Measurements from ENCODE around the gene MEGF10. TPM values are rescaled to one million over a fixed set of nuclear protein-coding genes. Genes with fewer than 3 reads are reported as not detected.

The MEGF10 gene
- total RNA-seq, 1 experiment from 2014 or later, result 0.03 TPM

GRCh38 chr5:127421471-127421870 lies 130.9 kb downstream of the MEGF10 start:
- Histone ChIP-seq H3K27ac (no peak overlapping the region), H3K36me3 (no peaks in the 10 kb centered on the region), H3K27me3 (replicated peaks) (peaks cover 2% of the 10 kb centered on the region; the same call in 1 of the 2 replicates), H3K4me3 (no peak overlapping the region), H3K4me1 (replicated peaks) (no peaks in the 10 kb centered on the region), H3K9me3 (replicated peaks) (no peaks in the 10 kb centered on the region)
- DNase-seq (ENCODE audit: low read depth in 1 of 2, low spot score in 2 of 2), result no peak

DNA sequence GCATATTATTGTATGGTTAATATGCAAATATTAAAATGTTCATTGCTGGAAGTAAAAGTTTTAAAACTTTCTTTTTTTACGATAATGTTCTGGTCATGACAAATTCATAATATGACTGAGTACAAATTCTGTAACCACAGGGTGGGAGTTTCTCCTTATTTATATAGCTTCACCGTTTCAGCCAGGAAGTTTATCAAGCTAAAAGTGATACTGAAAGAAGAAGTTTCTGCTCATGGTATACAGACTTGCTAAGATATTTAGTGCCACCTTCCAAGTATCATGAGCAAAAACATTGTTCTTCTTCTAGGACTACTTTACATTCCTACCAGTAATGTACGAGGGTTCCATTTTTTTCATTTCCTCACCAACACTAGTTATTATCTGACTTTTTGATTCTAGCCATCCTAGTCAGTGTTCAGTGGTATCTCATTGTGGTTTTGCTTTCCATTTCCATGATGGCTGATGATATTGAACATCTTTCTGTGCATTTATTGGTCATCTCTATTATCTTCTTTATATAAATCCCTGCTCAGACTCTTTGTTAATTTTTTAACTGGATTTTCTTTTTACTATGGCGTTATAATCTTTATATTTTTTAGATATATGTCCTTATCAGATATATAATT lies 132.7 kb downstream of the MEGF10 start:
- Histone ChIP-seq H3K9me3 (replicated peaks) (no peaks in the 10 kb centered on the region), H3K4me3 (no peak overlapping the region), H3K27me3 (replicated peaks) (peaks cover 2% of the 10 kb centered on the region; the same call in 1 of the 2 replicates), H3K36me3 (no peaks in the 10 kb centered on the region), H3K27ac (no peak overlapping the region), H3K4me1 (replicated peaks) (no peaks in the 10 kb centered on the region)
- no peak for DNase-seq (ENCODE audit: low read depth in 1 of 2, low spot score in 2 of 2)

DNA sequence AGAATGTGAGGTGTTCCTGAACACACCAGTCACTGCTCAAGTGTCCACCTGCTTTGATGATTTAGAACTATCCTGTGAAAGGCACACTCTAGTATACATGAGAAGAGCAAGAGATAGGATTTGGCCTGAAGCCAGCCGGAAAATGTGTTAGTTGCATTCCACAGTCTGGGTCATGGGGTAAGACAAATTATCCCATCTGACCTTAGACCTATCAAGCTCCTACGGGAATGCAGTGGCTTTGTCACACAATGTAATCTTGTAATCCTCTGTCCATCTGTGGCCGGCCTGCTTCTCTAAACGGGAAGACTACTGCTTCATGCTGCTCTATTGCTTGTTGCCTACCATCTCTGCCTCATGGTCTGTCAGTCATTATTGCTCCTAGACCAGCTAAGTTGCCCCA lies 134.4 kb downstream of the MEGF10 start:
- Histone ChIP-seq H3K27ac (no peak overlapping the region), H3K36me3 (no peaks in the 10 kb centered on the region), H3K4me1 (replicated peaks) (no peaks in the 10 kb centered on the region), H3K4me3 (no peak overlapping the region), H3K9me3 (replicated peaks) (no peaks in the 10 kb centered on the region), H3K27me3 (replicated peaks) (peaks cover 2% of the 10 kb centered on the region; the same call in 1 of the 2 replicates)
- DNase-seq (ENCODE audit: low read depth in 1 of 2, low spot score in 2 of 2), result no peak

DNA sequence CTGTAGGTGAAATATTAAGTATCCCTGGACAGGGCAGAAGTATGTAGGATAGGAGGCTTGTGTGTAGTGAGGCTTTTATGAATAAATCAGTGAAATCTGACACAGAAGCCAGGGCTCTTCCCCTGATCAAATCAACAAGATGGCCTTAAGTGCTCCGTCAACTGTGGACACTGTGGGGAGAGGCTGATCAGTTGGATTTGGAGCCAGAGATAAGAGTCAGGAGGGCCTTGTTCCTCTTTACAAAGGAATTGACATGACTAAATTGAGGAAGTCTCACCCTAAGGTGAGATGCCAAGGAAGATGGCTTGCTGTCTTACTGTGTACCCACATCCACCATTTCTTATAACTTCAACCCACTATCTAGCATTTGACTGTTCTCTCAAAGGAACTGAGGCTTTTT lies 135.3 kb downstream of the MEGF10 start:
- no peaks in the 10 kb centered on the region for H3K9me3 ChIP-seq (replicated peaks)
- no peaks in the 10 kb centered on the region for H3K4me1 ChIP-seq (replicated peaks)
- H3K27ac ChIP-seq, result no peak overlapping the region
- DNase-seq (ENCODE audit: low read depth in 1 of 2, low spot score in 2 of 2), result no peak
- no peak overlapping the region for H3K4me3 ChIP-seq
- no peaks in the 10 kb centered on the region for H3K36me3 ChIP-seq
- peaks cover 2% of the 10 kb centered on the region; the same call in 1 of the 2 replicates for H3K27me3 ChIP-seq (replicated peaks)

DNA sequence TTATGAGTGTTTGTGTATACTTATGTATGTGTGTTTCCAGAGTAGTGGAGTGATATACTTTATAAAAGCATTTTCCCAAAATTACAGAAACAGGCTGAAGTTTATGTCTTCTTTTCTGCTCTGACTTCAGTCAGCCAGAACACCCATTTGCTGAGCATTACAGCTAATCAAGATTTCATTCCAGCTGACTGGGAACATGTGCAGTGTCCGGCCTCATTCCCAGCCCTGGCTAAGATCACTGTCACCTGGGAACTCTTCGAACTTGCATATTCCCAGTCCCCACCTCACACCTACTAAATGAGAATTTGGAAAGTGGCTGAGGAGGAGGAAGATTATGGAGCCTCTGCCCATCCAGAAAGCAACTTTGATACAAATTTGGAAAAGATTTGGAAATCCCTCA lies 136.1 kb downstream of the MEGF10 start:
- DNase-seq (ENCODE audit: low read depth in 1 of 2, low spot score in 2 of 2), result no peak
- no peak overlapping the region for H3K4me3 ChIP-seq
- H3K9me3 ChIP-seq (replicated peaks), result no peaks in the 10 kb centered on the region
- peaks cover 2% of the 10 kb centered on the region; the same call in 1 of the 2 replicates for H3K27me3 ChIP-seq (replicated peaks)
- no peak overlapping the region for H3K27ac ChIP-seq
- no peaks in the 10 kb centered on the region for H3K4me1 ChIP-seq (replicated peaks)
- H3K36me3 ChIP-seq, result no peaks in the 10 kb centered on the region

GRCh38 chr5:127428276-127428675 lies 137.7 kb downstream of the MEGF10 start:
- no peaks in the 10 kb centered on the region for H3K9me3 ChIP-seq (replicated peaks)
- DNase-seq (ENCODE audit: low read depth in 1 of 2, low spot score in 2 of 2), result no peak
- peaks cover 5% of the 10 kb centered on the region; the same call in 1 of the 2 replicates for H3K27me3 ChIP-seq (replicated peaks)
- H3K4me1 ChIP-seq (replicated peaks), result no peaks in the 10 kb centered on the region
- H3K36me3 ChIP-seq, result no peaks in the 10 kb centered on the region
- no peak overlapping the region for H3K4me3 ChIP-seq
- no peak overlapping the region for H3K27ac ChIP-seq

DNA sequence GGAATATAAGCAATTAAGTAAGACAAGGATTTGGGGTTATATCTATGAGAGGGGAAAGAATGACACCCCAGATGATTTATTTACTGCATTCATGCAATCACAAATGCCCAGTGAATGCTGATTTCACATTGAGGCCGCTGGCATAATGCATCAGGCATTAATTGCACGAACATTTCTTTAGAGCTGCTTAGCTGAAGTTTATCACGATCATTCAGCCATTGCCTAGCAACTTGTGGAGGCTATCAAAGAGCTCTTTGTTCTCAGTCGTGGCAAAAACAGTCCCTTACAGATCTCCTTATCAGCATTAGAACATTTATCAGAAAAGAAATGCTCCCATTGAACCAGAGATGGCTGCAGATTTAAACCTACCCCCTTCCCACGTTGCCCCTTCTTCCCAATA lies 138.2 kb downstream of the MEGF10 start:
- no peaks in the 10 kb centered on the region for H3K9me3 ChIP-seq (replicated peaks)
- H3K36me3 ChIP-seq, result no peaks in the 10 kb centered on the region
- H3K27me3 ChIP-seq (replicated peaks), result peaks cover 4% of the 10 kb centered on the region; the same call in 1 of the 2 replicates
- DNase-seq (ENCODE audit: low read depth in 1 of 2, low spot score in 2 of 2), result no peak
- no peaks in the 10 kb centered on the region for H3K4me1 ChIP-seq (replicated peaks)
- no peak overlapping the region for H3K27ac ChIP-seq
- no peak overlapping the region for H3K4me3 ChIP-seq

DNA sequence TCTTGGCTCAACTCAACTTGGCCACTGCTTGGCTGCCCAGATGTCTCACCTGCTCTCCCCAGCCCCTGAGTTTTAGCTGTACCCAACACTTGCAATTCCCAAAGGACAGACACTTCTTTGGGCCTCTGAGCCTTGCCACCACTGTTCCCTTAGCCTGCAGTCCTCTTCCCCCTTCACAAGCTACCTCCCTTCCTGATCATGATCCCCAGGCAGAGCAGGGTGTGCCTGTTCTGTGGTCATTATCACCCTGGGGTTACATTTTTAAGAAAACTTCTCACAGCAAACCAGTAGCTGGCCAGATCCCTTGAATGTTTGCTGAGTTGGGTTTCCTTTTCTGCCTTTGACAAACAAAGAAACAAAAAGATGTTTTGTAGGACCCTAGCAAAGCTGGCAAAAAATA lies 139.3 kb downstream of the MEGF10 start:
- Histone ChIP-seq H3K27me3 (replicated peaks) (0 out of 2 replicates have a peak, but pooled peaks cover 4% of the 10 kb centered on the region), H3K27ac (no peak overlapping the region), H3K4me3 (no peak overlapping the region), H3K4me1 (replicated peaks) (no peaks in the 10 kb centered on the region), H3K9me3 (replicated peaks) (no peaks in the 10 kb centered on the region), H3K36me3 (no peaks in the 10 kb centered on the region)
- DNase-seq (ENCODE audit: low read depth in 1 of 2, low spot score in 2 of 2), result no peak

DNA sequence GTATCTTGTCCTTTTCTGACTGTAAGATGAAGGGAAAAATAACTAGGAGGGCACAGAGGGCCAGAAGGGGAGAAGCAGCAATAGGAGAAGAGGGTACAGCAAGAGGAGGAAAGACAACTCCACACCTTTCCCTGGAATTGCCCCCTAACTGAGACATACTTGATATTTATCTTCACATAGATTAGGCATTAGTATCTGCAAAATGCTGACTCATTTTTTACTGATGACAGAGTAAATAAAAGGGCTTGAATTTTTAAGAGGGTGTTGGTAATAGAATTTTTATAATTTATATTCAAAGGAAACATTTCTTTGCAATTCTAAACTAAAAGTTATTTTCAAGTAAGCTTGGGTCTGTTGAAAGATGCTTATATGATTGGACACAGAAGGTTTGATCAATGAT lies 140.0 kb downstream of the MEGF10 start:
- Histone ChIP-seq H3K36me3 (no peaks in the 10 kb centered on the region), H3K27ac (no peak overlapping the region), H3K4me3 (no peak overlapping the region), H3K27me3 (replicated peaks) (0 out of 2 replicates have a peak, but pooled peaks cover 4% of the 10 kb centered on the region), H3K4me1 (replicated peaks) (no peaks in the 10 kb centered on the region), H3K9me3 (replicated peaks) (no peaks in the 10 kb centered on the region)
- no peak for DNase-seq (ENCODE audit: low read depth in 1 of 2, low spot score in 2 of 2)

- Histone ChIP-seq H3K4me1 (replicated peaks) (no peaks in the 10 kb centered on the region), H3K36me3 (no peaks in the 10 kb centered on the region), H3K4me3 (no peak overlapping the region), H3K27me3 (replicated peaks) (0 out of 2 replicates have a peak, but pooled peaks cover 4% of the 10 kb centered on the region), H3K27ac (no peak overlapping the region), H3K9me3 (replicated peaks) (no peaks in the 10 kb centered on the region)
- DNase-seq (ENCODE audit: low read depth in 1 of 2, low spot score in 2 of 2), result no peak
Measured at GRCh38 chr5:127431977-127432585, 141.5 kb downstream of the MEGF10 start.

- H3K27ac ChIP-seq, result no peak overlapping the region
- H3K4me1 ChIP-seq (replicated peaks), result no peaks in the 10 kb centered on the region
- 0 out of 2 replicates have a peak, but pooled peaks cover 4% of the 10 kb centered on the region for H3K27me3 ChIP-seq (replicated peaks)
- no peaks in the 10 kb centered on the region for H3K9me3 ChIP-seq (replicated peaks)
- DNase-seq (ENCODE audit: low read depth in 1 of 2, low spot score in 2 of 2), result no peak
- H3K36me3 ChIP-seq, result no peaks in the 10 kb centered on the region
- no peak overlapping the region for H3K4me3 ChIP-seq
Measured at GRCh38 chr5:127433526-127433925, 142.9 kb downstream of the MEGF10 start.

- Histone ChIP-seq H3K27ac (no peak overlapping the region), H3K4me1 (replicated peaks) (no peaks in the 10 kb centered on the region), H3K9me3 (replicated peaks) (no peaks in the 10 kb centered on the region), H3K27me3 (replicated peaks) (0 out of 2 replicates have a peak, but pooled peaks cover 4% of the 10 kb centered on the region), H3K4me3 (no peak overlapping the region), H3K36me3 (no peaks in the 10 kb centered on the region)
- DNase-seq (ENCODE audit: low read depth in 1 of 2, low spot score in 2 of 2), result no peak
Measured at GRCh38 chr5:127434588-127434987, 144.0 kb downstream of the MEGF10 start.

GRCh38 chr5:127435821-127436220 lies 145.2 kb downstream of the MEGF10 start:
- 0 out of 2 replicates have a peak, but pooled peaks cover 4% of the 10 kb centered on the region for H3K27me3 ChIP-seq (replicated peaks)
- H3K27ac ChIP-seq, result no peak overlapping the region
- no peaks in the 10 kb centered on the region for H3K4me1 ChIP-seq (replicated peaks)
- H3K4me3 ChIP-seq, result no peak overlapping the region
- no peak for DNase-seq (ENCODE audit: low read depth in 1 of 2, low spot score in 2 of 2)
- H3K36me3 ChIP-seq, result no peaks in the 10 kb centered on the region
- no peaks in the 10 kb centered on the region for H3K9me3 ChIP-seq (replicated peaks)

DNA sequence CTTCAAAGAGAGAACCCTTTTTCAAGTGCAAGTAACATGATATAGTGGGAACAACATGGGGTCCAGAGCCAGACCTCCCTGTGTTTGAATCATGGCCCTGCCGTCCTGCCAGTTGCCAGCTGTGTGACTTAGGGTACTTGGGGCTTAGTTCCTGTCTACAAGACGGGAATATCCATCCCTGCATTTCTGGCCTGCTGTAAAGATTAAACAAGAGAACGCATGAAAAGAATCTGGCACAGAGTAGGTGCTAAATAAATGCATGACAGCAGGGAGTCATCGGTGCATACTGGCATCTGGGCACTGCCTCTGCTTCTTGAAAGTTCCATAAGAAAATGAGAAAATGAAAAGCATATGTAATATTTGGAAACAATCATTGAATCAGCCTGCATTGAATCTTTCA lies 149.0 kb downstream of the MEGF10 start:
- Histone ChIP-seq H3K36me3 (no peaks in the 10 kb centered on the region), H3K27me3 (replicated peaks) (peaks cover 6% of the 10 kb centered on the region; the same call in 1 of the 2 replicates), H3K4me1 (replicated peaks) (no peaks in the 10 kb centered on the region), H3K27ac (no peak overlapping the region), H3K9me3 (replicated peaks) (no peaks in the 10 kb centered on the region), H3K4me3 (no peak overlapping the region)
- no peak for DNase-seq (ENCODE audit: low read depth in 1 of 2, low spot score in 2 of 2)

All from SJSA1 (cell line).